Panc1 (cell line): ENCODE measurements around the gene FHIT. TPM values are rescaled to one million over a fixed set of nuclear protein-coding genes. Genes with fewer than 3 reads are reported as not detected.

Source experiments
- ATAC-seq: fragments of 200-7000 bp; cut with Tn5 transposase; 2 replicates; pipeline ENCODE4 v1.9.1; 2020; ENCODE audit warnings: mild to moderate bottlenecking, moderate library complexity
- BruUV-seq: library from RNA; stranded (reverse); fragments of 400-500 nt; replicated peaks from 2 replicates; lab custom pipeline; 2021; lab: Mats Ljungman, UMichigan
- CTCF ChIA-PET: fragments of 300-600 bp; sonication (Branson Sonifier 250); formaldehyde crosslinking; loops from one replicate; lab custom pipeline; 2022; ENCODE audit warnings: antibody characterized with exemption; lab: Charles Lee
- POLR2A ChIA-PET: fragments of 300-600 bp; sonication (Branson Sonifier 250); formaldehyde crosslinking; loops from one replicate; lab custom pipeline; 2022; ENCODE audit warnings: antibody characterized with exemption; lab: Charles Lee
- DNase-seq: peaks from one replicate; pipeline ENCODE4 v3.0.0-alpha.2; 2010; ENCODE audit warnings: low read depth, low spot score
- H3K27ac ChIP-seq: 2 replicates; pipeline ENCODE4 v1.5.1; 2011; ENCODE audit warnings: mild to moderate bottlenecking, low read length, inconsistent platforms
- H3K27me3 ChIP-seq: fragments of 200-500 bp; sonication (Bioruptor generic); 2 replicates; pipeline ENCODE4 v1.6.0; 2014; ENCODE audit warnings: low read length, inconsistent platforms; ENCODE audit not compliant: control insufficient read depth, insufficient read depth
- H3K36me3 ChIP-seq: fragments of 200-500 bp; sonication (Bioruptor generic); 2 replicates; pipeline ENCODE4 v1.5.1; 2014; ENCODE audit warnings: inconsistent platforms, mild to moderate bottlenecking, low read length, moderate library complexity; ENCODE audit not compliant: control insufficient read depth, insufficient read depth
- H3K4me1 ChIP-seq: 2 replicates; pipeline ENCODE4 v1.5.1; 2011; ENCODE audit warnings: inconsistent platforms, mild to moderate bottlenecking, low read length, moderate library complexity; ENCODE audit not compliant: control insufficient read depth, insufficient read depth
- H3K4me3 ChIP-seq, 2 experiments: 2 replicates each; pipeline ENCODE4 v1.5.1; 2011 to 2012; ENCODE audit warnings: low read depth in 2 of 2, low read length in 2 of 2, mild to moderate bottlenecking in 2 of 2, inconsistent platforms in 1 of 2, moderate library complexity in 1 of 2
- H3K9me3 ChIP-seq: fragments of 200-500 bp; sonication (Bioruptor generic); 2 replicates; pipeline ENCODE4 v1.5.1; 2014; ENCODE audit warnings: low read depth, mild to moderate bottlenecking, inconsistent platforms, low read length, moderate library complexity; ENCODE audit not compliant: control insufficient read depth, insufficient read depth
- CTCF ChIP-seq: fragments of 450-650 bp; IDR thresholded peaks from 2 replicates; pipeline ENCODE4 v1.5.1; 2017; ENCODE audit warnings: mild to moderate bottlenecking
- POLR2AphosphoS5 ChIP-seq: IDR thresholded peaks from 2 replicates; pipeline ENCODE4 v1.6.1; 2012; ENCODE audit warnings: mild to moderate bottlenecking, low read depth, low read length, moderate library complexity
- REST ChIP-seq, 2 experiments: IDR thresholded peaks; 2 replicates each; pipeline ENCODE4 v1.6.1; 2011 to 2012; ENCODE audit warnings: low read depth in 2 of 2, control low read depth in 1 of 2, low read length in 1 of 2, mild to moderate bottlenecking in 1 of 2, moderate library complexity in 1 of 2; ENCODE audit not compliant: insufficient read depth in 1 of 2
- SIN3A ChIP-seq: IDR thresholded peaks from 2 replicates; pipeline ENCODE4 v1.6.1; 2012; ENCODE audit warnings: low read depth, mild to moderate bottlenecking, low read length, moderate library complexity, borderline replicate concordance; ENCODE audit not compliant: insufficient read depth
- TCF7L2 ChIP-seq: IDR thresholded peaks from 2 replicates; pipeline ENCODE4 v1.6.1; 2011; ENCODE audit warnings: mild to moderate bottlenecking, low read depth, low read length, inconsistent platforms
- in situ Hi-C: cut with HindIII; loops from 2 replicates; pipeline ENCODE4 v1.10.0; 2016; ENCODE audit warnings: low sequenced_read_pairs, low pct_unique_long_range_greater_than_20kb
- intact Hi-C: fragments of 100-400 bp; cut with micrococcal nuclease; formaldehyde crosslinking; loops from one replicate; pipeline ENCODE4 v1.10.0; 2022; ENCODE audit not compliant: unreplicated experiment
- total RNA-seq: library from RNA; stranded (reverse); gene quantifications from one replicate; pipeline ENCODE4 v1.2.1, GENCODE V29; 2021; ENCODE audit not compliant: unreplicated experiment

Gene FHIT
- total RNA-seq, 1 experiment from 2014 or later = 2.2 TPM

- ChIA-PET POLR2A (no interaction called here), CTCF (no interaction called here)
- DNase-seq (no peak), ATAC-seq (no peak)
- TF ChIP-seq TCF7L2 (no peak), CTCF (no peak), REST (IDR thresholded peaks at IDR 0.05; ENCODE audit: insufficient read depth in 1 of 2, low read depth in 2 of 2, low read length in 1 of 2) (no peak), SIN3A (no peak), POLR2AphosphoS5 (no peak)
- no TSS peak for BruUV-seq
- no peaks in the 10 kb centered on the region for H3K9me3 ChIP-seq
- intact Hi-C loops (no loop called here), in situ Hi-C loops (no loop called here)
- no peak overlapping the region for H3K27ac ChIP-seq
- H3K27me3 ChIP-seq = no peaks in the 10 kb centered on the region
- H3K4me3 ChIP-seq = no peak overlapping the region
- H3K36me3 ChIP-seq = no peaks in the 10 kb centered on the region
- H3K4me1 ChIP-seq = no peaks in the 10 kb centered on the region
Measured at GRCh38 chr3:61110576-61110975, 140.7 kb downstream of the FHIT start.

GRCh38 chr3:61108247-61109019 lies 142.8 kb downstream of the FHIT start:
- CTCF ChIA-PET = no interaction called here

More at GRCh38 chr3:61108247-61109019, 142.8 kb downstream of the FHIT start:
- H3K4me1 ChIP-seq = no peaks in the 10 kb centered on the region
- POLR2A ChIA-PET = no interaction called here
- intact Hi-C loops (no loop called here), in situ Hi-C loops (no loop called here)
- DNase-seq (no peak), ATAC-seq (no peak)
- H3K9me3 ChIP-seq = no peaks in the 10 kb centered on the region
- TF ChIP-seq CTCF (no peak), TCF7L2 (no peak), SIN3A (no peak), REST (IDR thresholded peaks at IDR 0.05; ENCODE audit: insufficient read depth in 1 of 2, low read depth in 2 of 2, low read length in 1 of 2) (no peak), POLR2AphosphoS5 (no peak)
- H3K36me3 ChIP-seq = no peaks in the 10 kb centered on the region
- H3K27ac ChIP-seq = no peak overlapping the region
- H3K4me3 ChIP-seq = no peak overlapping the region
- BruUV-seq = no TSS peak
- no peaks in the 10 kb centered on the region for H3K27me3 ChIP-seq
